Natural killer cell (primary cell): ENCODE measurements around the gene TAS2R60. TPM values are rescaled to one million over a fixed set of nuclear protein-coding genes. Genes with fewer than 3 reads are reported as not detected.

ENCODE experiments used
- ATAC-seq, 3 donors: fragments of 150-1000 bp in 2 of 3; fragments of 200-7000 bp in 1 of 3; cut with Tn5 transposase; 1 replicate in 1 of 3; 2 replicates in 2 of 3; pipeline ENCODE4 v1.10.0; 2021; ENCODE audit warnings: mild to moderate bottlenecking in 2 of 3, moderate library complexity in 2 of 3
- DNase-seq, 2 donors: peaks; one replicate each; pipeline versions ENCODE4 v3.0.0 to v3.0.0-alpha.2; 2013 to 2021; ENCODE audit warnings: mixed read lengths in 1 of 2
- H3K27ac ChIP-seq: one replicate; pipeline ENCODE4 v1.5.1; 2013; ENCODE audit warnings: mild to moderate bottlenecking, low read length
- H3K27me3 ChIP-seq: one replicate; pipeline ENCODE4 v1.6.1; 2013; ENCODE audit warnings: low read length; ENCODE audit not compliant: control insufficient read depth, insufficient read depth
- H3K36me3 ChIP-seq: one replicate; pipeline ENCODE4 v1.6.1; 2013; ENCODE audit warnings: low read length; ENCODE audit not compliant: control insufficient read depth, insufficient read depth
- H3K4me1 ChIP-seq: one replicate; pipeline ENCODE4 v1.6.1; 2013; ENCODE audit warnings: low read length; ENCODE audit not compliant: control insufficient read depth, insufficient read depth
- H3K4me3 ChIP-seq: one replicate; pipeline ENCODE4 v1.5.1; 2013; ENCODE audit warnings: low read length
- H3K9me3 ChIP-seq: one replicate; pipeline ENCODE4 v1.6.1; 2013; ENCODE audit warnings: low read length; ENCODE audit not compliant: control insufficient read depth, insufficient read depth
- H3K27ac Mint-ChIP-seq, 2 donors: one replicate each; pipeline ENCODE4 v1.8.0; 2022; ENCODE audit warnings: mild to moderate bottlenecking in 2 of 2, mixed read lengths in 2 of 2, moderate library complexity in 1 of 2
- H3K27me3 Mint-ChIP-seq, 2 donors: one replicate each; pipeline ENCODE4 v1.8.0; 2022; ENCODE audit warnings: low read depth in 2 of 2, mixed read lengths in 2 of 2
- H3K36me3 Mint-ChIP-seq: one replicate; pipeline ENCODE4 v1.8.0; 2022; ENCODE audit warnings: mixed read lengths
- H3K4me1 Mint-ChIP-seq, 2 donors: one replicate each; pipeline ENCODE4 v1.8.0; 2022; ENCODE audit warnings: mixed read lengths in 2 of 2
- H3K4me3 Mint-ChIP-seq: one replicate; pipeline ENCODE4 v1.8.0; 2022; ENCODE audit warnings: mild to moderate bottlenecking, moderate library complexity, mixed read lengths
- H3K9me3 Mint-ChIP-seq, 2 donors: one replicate each; pipeline ENCODE4 v1.8.0; 2022; ENCODE audit warnings: mixed read lengths in 2 of 2
- WGBS: methylation state at CpG from one replicate; pipeline ENCODE4 v1.1.7; 2013; ENCODE audit warnings: missing lambda C conversion rate; ENCODE audit not compliant: insufficient coverage; 5-methylcytosine and 5-hydroxymethylcytosine counted together
- intact Hi-C: fragments of 100-400 bp; cut with micrococcal nuclease; formaldehyde crosslinking; loops from one replicate; pipeline ENCODE4 v1.14.2; 2022
- total RNA-seq, 4 donors: library from RNA; stranded (reverse); fragments of 120-200 nt in 1 of 4; gene quantifications; one replicate each; pipeline versions ENCODE4 v1.2.3 to v1.2.4, GENCODE V29; 2013 to 2022
- TF ChIP-seq, protein P1 (sequence below): fragments of 200-600 bp; IDR thresholded peaks from one replicate; pipeline ENCODE4 v1.8.0; 2022; ENCODE audit warnings: antibody characterized with exemption

Gene TAS2R60
- total RNA-seq, 3 donors from 2014 or later (not counting 1 experiment from before 2014, with no cell fraction given), result 0.40 TPM; not detected in 2

DNA sequence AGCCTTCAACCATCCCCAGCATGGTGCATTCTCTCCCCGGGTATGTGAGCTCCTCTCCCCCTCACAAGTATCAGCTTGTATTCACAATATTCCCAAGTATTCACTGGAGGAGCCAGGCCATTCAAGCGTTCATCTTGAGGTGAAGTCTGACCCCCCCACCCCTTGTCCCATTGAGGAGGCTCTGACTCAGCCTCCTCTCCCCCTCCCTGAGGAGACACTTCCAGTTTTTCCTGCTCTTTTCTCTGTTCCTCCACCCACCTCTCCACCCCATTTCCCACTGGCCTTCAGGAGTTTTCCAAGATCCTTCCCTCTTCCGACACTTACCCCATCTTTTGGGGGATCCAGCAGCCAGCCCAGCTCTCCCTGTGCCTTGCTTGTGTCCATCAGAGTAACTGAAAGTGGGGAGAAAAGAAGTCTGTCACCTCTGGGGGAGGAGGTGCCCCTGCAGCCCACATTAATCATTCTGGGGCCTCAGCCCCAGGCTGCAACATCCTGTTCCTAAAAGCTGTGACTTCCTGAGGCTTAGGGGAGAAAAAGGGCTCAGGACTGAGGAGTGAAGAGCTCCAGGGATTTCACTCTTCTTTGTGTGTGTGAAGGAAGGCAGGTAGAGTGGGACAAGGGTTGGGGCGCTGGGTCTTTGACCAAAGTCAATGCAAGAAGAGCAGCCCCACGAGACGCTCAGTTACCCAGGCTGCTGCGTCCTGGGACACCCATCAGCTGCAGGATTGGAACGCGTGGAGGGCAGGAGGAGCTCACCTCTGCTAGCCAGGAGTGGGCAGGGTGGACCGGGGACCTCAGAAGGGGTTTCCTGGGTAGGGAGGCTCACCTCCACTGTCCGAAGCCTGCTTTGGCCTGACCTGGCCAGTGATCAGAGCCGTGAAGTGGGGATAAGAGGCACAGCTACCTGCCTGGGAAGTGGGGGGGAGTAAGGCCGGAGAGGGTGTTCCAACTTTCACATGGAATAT, 35.7 kb upstream of the TAS2R60 start:
- H3K9me3 Mint-ChIP-seq, result no peaks in the 10 kb centered on the region
- peak overlapping the region; percentile 88 for H3K4me3 Mint-ChIP-seq
- no peaks in the 10 kb centered on the region for H3K36me3 Mint-ChIP-seq
- ATAC-seq, result peak; percentile 82 to 94 (median 89)
- peaks cover 60 to 76% of the 10 kb centered on the region in 2 donors for H3K27me3 Mint-ChIP-seq
- intact Hi-C loops, result no loop called here
- peaks cover 33 to 34% of the 10 kb centered on the region in 2 donors for H3K4me1 Mint-ChIP-seq
- TF ChIP-seq, protein P1, sequence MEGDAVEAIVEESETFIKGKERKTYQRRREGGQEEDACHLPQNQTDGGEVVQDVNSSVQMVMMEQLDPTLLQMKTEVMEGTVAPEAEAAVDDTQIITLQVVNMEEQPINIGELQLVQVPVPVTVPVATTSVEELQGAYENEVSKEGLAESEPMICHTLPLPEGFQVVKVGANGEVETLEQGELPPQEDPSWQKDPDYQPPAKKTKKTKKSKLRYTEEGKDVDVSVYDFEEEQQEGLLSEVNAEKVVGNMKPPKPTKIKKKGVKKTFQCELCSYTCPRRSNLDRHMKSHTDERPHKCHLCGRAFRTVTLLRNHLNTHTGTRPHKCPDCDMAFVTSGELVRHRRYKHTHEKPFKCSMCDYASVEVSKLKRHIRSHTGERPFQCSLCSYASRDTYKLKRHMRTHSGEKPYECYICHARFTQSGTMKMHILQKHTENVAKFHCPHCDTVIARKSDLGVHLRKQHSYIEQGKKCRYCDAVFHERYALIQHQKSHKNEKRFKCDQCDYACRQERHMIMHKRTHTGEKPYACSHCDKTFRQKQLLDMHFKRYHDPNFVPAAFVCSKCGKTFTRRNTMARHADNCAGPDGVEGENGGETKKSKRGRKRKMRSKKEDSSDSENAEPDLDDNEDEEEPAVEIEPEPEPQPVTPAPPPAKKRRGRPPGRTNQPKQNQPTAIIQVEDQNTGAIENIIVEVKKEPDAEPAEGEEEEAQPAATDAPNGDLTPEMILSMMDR, result no peak
- Histone ChIP-seq H3K4me1 (peaks cover 30% of the 10 kb centered on the region), H3K4me3 (no peak overlapping the region), H3K36me3 (no peaks in the 10 kb centered on the region), H3K9me3 (no peaks in the 10 kb centered on the region), H3K27ac (no peak overlapping the region), H3K27me3 (peaks cover 27% of the 10 kb centered on the region)
- H3K27ac Mint-ChIP-seq, result peak overlapping the region; percentile 21 to 81
- WGBS, result 13% methylated on average over 13 of the region's 13 CpGs
- DNase-seq, result peak in 1 of 2 donors; percentile 80

DNA sequence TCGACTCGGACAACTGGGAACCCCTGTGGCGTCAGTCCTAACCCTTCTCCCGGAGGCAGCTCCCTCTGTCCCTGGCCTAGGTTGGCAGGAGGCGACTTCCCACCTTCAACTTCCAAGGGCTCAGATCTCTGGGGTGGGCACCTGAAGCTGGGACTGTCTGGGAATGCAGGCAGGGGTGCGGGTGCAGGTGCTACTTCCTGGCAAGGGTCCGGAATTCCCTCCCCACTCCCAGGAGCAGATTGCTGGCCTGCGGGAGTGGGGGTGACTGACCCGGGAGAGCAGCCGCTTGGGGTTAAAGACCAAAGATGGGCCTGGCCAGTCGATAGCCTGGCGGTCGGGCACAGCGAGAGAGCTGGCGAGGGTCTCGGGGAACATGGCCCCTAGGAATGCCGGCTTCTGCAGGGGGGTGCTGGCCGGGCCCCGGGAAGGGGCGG, 35.0 kb upstream of the TAS2R60 start:
- Histone ChIP-seq H3K4me1 (peaks cover 30% of the 10 kb centered on the region), H3K9me3 (no peaks in the 10 kb centered on the region), H3K4me3 (no peak overlapping the region), H3K27ac (no peak overlapping the region), H3K27me3 (peaks cover 31% of the 10 kb centered on the region), H3K36me3 (no peaks in the 10 kb centered on the region)
- H3K36me3 Mint-ChIP-seq, result no peaks in the 10 kb centered on the region
- H3K9me3 Mint-ChIP-seq, result no peaks in the 10 kb centered on the region
- 4% methylated on average over 18 of the region's 20 CpGs for WGBS
- H3K4me3 Mint-ChIP-seq, result peak overlapping the region; percentile 88
- DNase-seq, result peak in 1 of 2 donors; percentile 30
- TF ChIP-seq, protein P1, result no peak
- H3K4me1 Mint-ChIP-seq, result peaks cover 33 to 34% of the 10 kb centered on the region in 2 donors
- no peak for ATAC-seq
- peak overlapping the region in 1 of 2 donors; percentile 81 for H3K27ac Mint-ChIP-seq
- H3K27me3 Mint-ChIP-seq, result peaks cover 66 to 83% of the 10 kb centered on the region in 2 donors
- intact Hi-C loops, result no loop called here

DNA sequence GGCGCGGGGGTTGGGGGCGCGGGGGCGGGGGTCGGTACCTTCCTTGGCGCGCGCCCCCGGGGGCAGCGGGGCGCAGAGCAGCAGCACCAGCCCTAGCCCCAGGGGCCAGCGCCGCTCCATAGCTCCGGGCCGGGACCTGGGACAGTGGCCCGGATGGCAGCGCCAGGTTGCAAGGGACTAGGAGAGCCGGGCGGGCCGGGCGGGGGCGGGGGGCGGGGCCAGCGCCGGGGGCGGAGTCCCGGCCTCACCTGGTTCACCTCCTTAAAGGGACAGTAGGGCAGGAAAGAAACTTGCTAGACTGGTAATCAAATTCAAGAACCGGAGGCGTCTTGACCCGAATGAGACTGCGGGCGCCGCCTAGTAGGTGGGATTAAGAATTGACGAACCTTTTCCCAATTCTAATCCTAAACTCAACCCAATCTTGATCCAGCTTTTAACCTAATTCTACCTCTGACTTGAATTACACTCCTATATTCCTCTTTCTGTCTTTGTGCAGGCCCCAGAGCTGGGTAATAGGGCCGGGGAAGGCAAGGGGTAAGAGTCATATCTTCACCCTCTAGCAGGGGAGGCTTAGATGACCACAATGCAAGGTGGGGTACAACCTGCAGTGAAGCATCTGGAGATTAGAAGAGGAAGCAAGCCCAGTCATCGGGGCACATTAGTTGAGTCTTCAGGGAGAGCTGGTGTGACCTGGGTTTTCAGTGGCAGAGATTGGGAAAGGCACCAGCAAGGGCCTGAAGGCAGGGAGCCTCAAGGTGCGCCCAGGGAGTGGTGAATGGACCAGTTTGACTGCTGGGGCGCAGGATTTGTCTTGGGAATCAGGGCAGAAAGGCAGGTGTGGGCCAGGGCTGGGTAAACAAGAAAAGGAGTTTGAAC, 34.3 kb upstream of the TAS2R60 start, which contains the start of gene EPHA1:
Gene EPHA1, minus strand, starts transcription at position 171 of the 876 bp plus-strand sequence. Its CDS starts 51 bp downstream, at position 120.
- Mint-ChIP-seq H3K9me3 (no peaks in the 10 kb centered on the region), H3K4me3 (peak within 1 kb of the TSS; percentile 88), H3K4me1 (peaks cover 33 to 34% of the 10 kb centered on the region in 2 donors), H3K27ac (peak within 1 kb of the TSS; percentile 21 to 81), H3K27me3 (peaks cover 69 to 88% of the 10 kb centered on the region in 2 donors), H3K36me3 (no peaks in the 10 kb centered on the region)
- H3K4me1 ChIP-seq, result peaks cover 30% of the 10 kb centered on the region
- H3K27ac ChIP-seq, result no peak within 1 kb of the TSS
- DNase-seq, result peak in 1 of 2 donors; percentile 78
- intact Hi-C loops, result no loop called here
- H3K36me3 ChIP-seq, result no peaks in the 10 kb centered on the region
- TF ChIP-seq, protein P1, result no peak
- WGBS, result 5% methylated on average over 37 of the region's 39 CpGs
- no peaks in the 10 kb centered on the region for H3K9me3 ChIP-seq
- ATAC-seq, result peak in 2 of 3 donors; percentile 9 to 26
- no peak within 1 kb of the TSS for H3K4me3 ChIP-seq
- peaks cover 31% of the 10 kb centered on the region for H3K27me3 ChIP-seq
